PC-3 (cell line): ENCODE measurements around the gene SPIRE1. TPM values are rescaled to one million over a fixed set of nuclear protein-coding genes. Genes with fewer than 3 reads are reported as not detected.

Experiments used
- ATAC-seq: fragments of 200-7000 bp; cut with Tn5 transposase; 2 replicates; pipeline ENCODE4 v1.9.1; 2020; ENCODE audit warnings: mild to moderate bottlenecking, moderate library complexity
- BruUV-seq: library from RNA; stranded (reverse); fragments of 400-500 nt; replicated peaks from 2 replicates; lab custom pipeline; 2021; lab: Mats Ljungman, UMichigan
- CTCF ChIA-PET: fragments of 300-600 bp; sonication (Branson Sonifier 250); formaldehyde crosslinking; loops from one replicate; lab custom pipeline; 2022; ENCODE audit warnings: antibody characterized with exemption; lab: Charles Lee
- POLR2A ChIA-PET: fragments of 300-600 bp; sonication (Branson Sonifier 250); formaldehyde crosslinking; loops from one replicate; lab custom pipeline; 2022; ENCODE audit warnings: antibody characterized with exemption; ENCODE audit not compliant: unreplicated experiment; lab: Charles Lee
- DNase-seq: peaks from one replicate; pipeline ENCODE4 v3.0.0-alpha.2; 2015
- H2AFZ ChIP-seq: fragments of 300-600 bp; sonication (generic); 2 replicates; pipeline ENCODE4 v1.6.0; 2016; ENCODE audit warnings: antibody characterized with exemption, low read length
- H3F3A ChIP-seq: fragments of 300-600 bp; sonication (generic); one replicate; pipeline ENCODE4 v1.6.0; 2017; ENCODE audit warnings: antibody characterized with exemption, low read length, control low read depth, mild to moderate bottlenecking; ENCODE audit not compliant: unreplicated experiment
- H3K27ac ChIP-seq: fragments of 300-600 bp; sonication (generic); 2 replicates; pipeline ENCODE4 v1.5.1; 2016; ENCODE audit warnings: mild to moderate bottlenecking, low read length
- H3K27me3 ChIP-seq: fragments of 300-600 bp; sonication (generic); 2 replicates; pipeline ENCODE4 v1.6.1; 2016; ENCODE audit warnings: low read length, mixed read lengths
- H3K36me3 ChIP-seq: fragments of 300-600 bp; sonication (generic); 2 replicates; pipeline ENCODE4 v1.6.1; 2016; ENCODE audit warnings: low read depth, mixed run types, low read length, mixed read lengths
- H3K4me1 ChIP-seq: fragments of 300-600 bp; sonication (generic); 2 replicates; pipeline ENCODE4 v1.5.1; 2016; ENCODE audit warnings: low read length; ENCODE audit not compliant: insufficient read depth
- H3K4me2 ChIP-seq: fragments of 300-600 bp; sonication (generic); 2 replicates; pipeline ENCODE4 v1.6.0; 2016; ENCODE audit warnings: low read length
- H3K4me3 ChIP-seq: fragments of 300-600 bp; sonication (generic); 2 replicates; pipeline ENCODE4 v1.5.1; 2016; ENCODE audit warnings: mild to moderate bottlenecking, low read length, mixed read lengths
- H3K79me2 ChIP-seq: fragments of 300-600 bp; sonication (generic); 2 replicates; pipeline ENCODE4 v1.6.1; 2017; ENCODE audit warnings: low read length, mixed read lengths
- H3K9ac ChIP-seq: fragments of 300-600 bp; sonication (generic); 2 replicates; pipeline ENCODE4 v1.6.0; 2016; ENCODE audit warnings: mild to moderate bottlenecking, low read length
- H3K9me2 ChIP-seq: fragments of 300-600 bp; sonication (generic); replicated peaks from 2 replicates; pipeline ENCODE4 v1.6.1; 2016; ENCODE audit warnings: mixed run types, low read length, mixed read lengths
- H3K9me3 ChIP-seq: fragments of 300-600 bp; sonication (generic); 2 replicates; pipeline ENCODE4 v1.6.1; 2016; ENCODE audit warnings: low read length, mixed read lengths
- H4K20me1 ChIP-seq: fragments of 300-600 bp; sonication (generic); 2 replicates; pipeline ENCODE4 v1.6.1; 2016; ENCODE audit warnings: low read length, mixed read lengths
- CTCF ChIP-seq: fragments of 300-600 bp; sonication (generic); conservative IDR thresholded peaks from 2 replicates; pipeline ENCODE4 v1.5.1; 2017; ENCODE audit warnings: antibody characterized with exemption, low read depth, mild to moderate bottlenecking, low read length
- EZH2 ChIP-seq: fragments of 300-600 bp; sonication (generic); IDR thresholded peaks from one replicate; pipeline ENCODE4 v1.6.1; 2017; ENCODE audit warnings: antibody characterized with exemption, mild to moderate bottlenecking, low read length; ENCODE audit not compliant: unreplicated experiment
- EZH2phosphoT487 ChIP-seq: fragments of 300-600 bp; sonication (generic); IDR thresholded peaks from 2 replicates; pipeline ENCODE4 v1.6.1; 2018; ENCODE audit warnings: mild to moderate bottlenecking, antibody characterized with exemption, low read length, borderline replicate concordance
- intact Hi-C: fragments of 100-400 bp; cut with micrococcal nuclease; formaldehyde crosslinking; loops from 2 replicates; pipeline ENCODE4 v1.9.0; 2023
- total RNA-seq: library from RNA; depleted of rRNA; stranded (reverse); fragments of >200 nt; gene quantifications from 2 replicates; pipeline ENCODE4 v1.2.3, GENCODE V29; 2014

The SPIRE1 gene
- total RNA-seq, 1 experiment from 2014 or later = 32.4 TPM

- Histone ChIP-seq H3K4me2 (no peak overlapping the region), H3K79me2 (no peaks in the 10 kb centered on the region), H4K20me1 (no peaks in the 10 kb centered on the region), H3K27me3 (no peaks in the 10 kb centered on the region), H3F3A (no peaks in the 10 kb centered on the region), H2AFZ (no peak overlapping the region), H3K4me3 (no peak overlapping the region), H3K27ac (no peak overlapping the region), H3K9me2 (no peaks in the 10 kb centered on the region), H3K36me3 (peaks cover 11% of the 10 kb centered on the region), H3K9me3 (no peaks in the 10 kb centered on the region), H3K4me1 (no peaks in the 10 kb centered on the region), H3K9ac (no peak overlapping the region)
- DNase-seq (no peak), ATAC-seq (no peak; the same call in 1 of the 2 replicates)
- CTCF ChIA-PET = no interaction called here
- intact Hi-C loops = no loop called here
- no TSS peak for BruUV-seq
- TF ChIP-seq EZH2phosphoT487 = no peak
- no peak for TF ChIP-seq CTCF
- TF ChIP-seq EZH2 = no peak
- POLR2A ChIA-PET = interaction anchor here (0.5 kb wide), 1 partner anchor 256 kb away, joined by 3 read pairs; no protein-coding TSS in a partner anchor
Observed at GRCh38 chr18:12692206-12692605, 34.3 kb upstream of the SPIRE1 start.

DNA sequence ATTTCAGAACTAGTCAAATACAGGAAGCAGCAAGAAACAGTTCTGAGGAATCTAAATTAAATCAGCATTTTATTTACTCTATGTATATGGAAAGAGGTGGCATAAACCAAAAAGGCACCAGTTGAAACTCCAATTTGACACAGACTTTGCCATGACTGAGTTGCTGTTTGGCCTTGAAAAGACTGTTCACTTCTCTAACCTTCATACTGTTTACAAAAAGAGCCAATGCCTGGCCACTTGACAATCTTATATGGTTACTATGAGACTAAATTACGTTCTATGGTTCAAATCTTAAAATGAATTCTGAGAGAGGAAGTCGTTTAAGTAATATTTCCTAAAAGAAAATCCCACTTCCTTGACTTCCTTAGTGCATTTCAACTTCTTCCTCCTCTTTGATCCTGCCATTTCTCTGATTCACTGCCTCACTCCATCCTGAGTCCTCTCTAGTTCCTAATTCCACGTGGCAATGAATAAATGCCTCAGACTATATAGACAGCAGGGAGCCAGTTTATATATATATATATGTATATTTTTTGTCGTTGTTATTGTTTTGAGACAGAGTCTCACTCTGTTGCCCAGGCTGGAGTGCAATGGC, 31.4 kb upstream of the SPIRE1 start:
- Histone ChIP-seq H3K9me2 (no peaks in the 10 kb centered on the region), H3K9me3 (no peaks in the 10 kb centered on the region), H3K79me2 (no peaks in the 10 kb centered on the region), H3K4me1 (no peaks in the 10 kb centered on the region), H3K27ac (no peak overlapping the region), H3K4me3 (no peak overlapping the region), H3K36me3 (peaks cover 14% of the 10 kb centered on the region), H3F3A (no peaks in the 10 kb centered on the region), H3K9ac (no peak overlapping the region), H4K20me1 (no peaks in the 10 kb centered on the region), H3K4me2 (no peak overlapping the region), H2AFZ (no peak overlapping the region), H3K27me3 (no peaks in the 10 kb centered on the region)
- ChIA-PET CTCF (no interaction called here), POLR2A (no interaction called here)
- ATAC-seq (no peak), DNase-seq (no peak)
- TF ChIP-seq CTCF (no peak), EZH2phosphoT487 (no peak), EZH2 (no peak)
- BruUV-seq = no TSS peak
- intact Hi-C loops = no loop called here

GRCh38 chr18:12686100-12686499, 28.2 kb upstream of the SPIRE1 start:
- peak; percentile 57 for DNase-seq
- no peaks in the 10 kb centered on the region for H3K27me3 ChIP-seq
- H3K27ac ChIP-seq = no peak overlapping the region
- intact Hi-C loops = loop anchor here (1.0 kb wide), 1 partner anchor 248 kb away; no protein-coding TSS in a partner anchor
- no peak overlapping the region for H3K4me2 ChIP-seq
- H3K4me3 ChIP-seq = no peak overlapping the region
- H3K9ac ChIP-seq = no peak overlapping the region
- no peaks in the 10 kb centered on the region for H3K9me3 ChIP-seq
- H3K4me1 ChIP-seq = no peaks in the 10 kb centered on the region
- ChIA-PET POLR2A (no interaction called here), CTCF (interaction anchor here (0.6 to 0.7 kb wide), 2 partner anchors 197 to 361 kb away, joined by 3 read pairs; no protein-coding TSS in a partner anchor)
- no peaks in the 10 kb centered on the region for H3K79me2 ChIP-seq
- no peaks in the 10 kb centered on the region for H3K9me2 ChIP-seq
- H3K36me3 ChIP-seq = peaks cover 6% of the 10 kb centered on the region; the same call in 1 of the 2 replicates
- ATAC-seq = peak; percentile 96
- TF ChIP-seq EZH2phosphoT487 (no peak), CTCF (peak; percentile 56; the same call in 1 of the 2 replicates)
- H2AFZ ChIP-seq = no peak overlapping the region
- no peaks in the 10 kb centered on the region for H4K20me1 ChIP-seq
- BruUV-seq = no TSS peak
- no peaks in the 10 kb centered on the region for H3F3A ChIP-seq
